Progenitor cell of endocrine pancreas (in vitro differentiated cells): ENCODE results near the gene ENHO. TPM values are rescaled to one million over a fixed set of nuclear protein-coding genes. Genes with fewer than 3 reads are reported as not detected.
"Not testable (repeated sequence)": the region's sequence is repeated elsewhere in the genome, so short reads cannot be mapped to it uniquely, and the experiment has no call there.

ENCODE experiments used
- DNase-seq: peaks from one replicate; pipeline ENCODE4 v3.0.0; 2021; ENCODE audit warnings: low spot score; ENCODE audit not compliant: unreplicated experiment
- H3K27ac Mint-ChIP-seq: 2 replicates; pipeline ENCODE4 v1.8.0; 2021; ENCODE audit warnings: mild to moderate bottlenecking, moderate library complexity, mixed read lengths
- H3K27me3 Mint-ChIP-seq: 2 replicates; pipeline ENCODE4 v1.8.0; 2021; ENCODE audit warnings: mixed read lengths
- H3K36me3 Mint-ChIP-seq: 2 replicates; pipeline ENCODE4 v1.8.0; 2022; ENCODE audit warnings: mixed read lengths; ENCODE audit not compliant: insufficient read depth
- H3K4me1 Mint-ChIP-seq: 2 replicates; pipeline ENCODE4 v1.8.0; 2021; ENCODE audit warnings: low read depth, mixed read lengths
- H3K4me3 Mint-ChIP-seq: 2 replicates; pipeline ENCODE4 v1.8.0; 2021; ENCODE audit warnings: low read depth, mild to moderate bottlenecking, moderate library complexity, mixed read lengths
- H3K9me3 Mint-ChIP-seq: 2 replicates; pipeline ENCODE4 v1.8.0; 2021; ENCODE audit warnings: low read depth, mixed read lengths
- CTCF ChIP-seq: fragments of 200-600 bp; sonication (generic); IDR thresholded peaks from one replicate; pipeline ENCODE4 v1.5.0; 2021; ENCODE audit warnings: antibody characterized with exemption, mild to moderate bottlenecking; ENCODE audit not compliant: unreplicated experiment
- total RNA-seq: library from RNA; stranded (reverse); gene quantifications from 2 replicates; pipeline ENCODE4 v1.2.1, GENCODE V29; 2021

ENHO gene
- total RNA-seq, 1 donor from 2014 or later, result 4.0 TPM

GRCh38 chr9:34490360-34490759 lies 32.4 kb downstream of the ENHO start:
- TF ChIP-seq CTCF, result no peak
- Mint-ChIP-seq H3K4me1 (no peaks in the 10 kb centered on the region), H3K27ac (no peak overlapping the region), H3K36me3 (no peaks in the 10 kb centered on the region), H3K27me3 (peaks cover 29% of the 10 kb centered on the region), H3K9me3 (no peaks in the 10 kb centered on the region), H3K4me3 (no peak overlapping the region)
- no peak for DNase-seq

GRCh38 chr9:34486572-34486971 lies 36.2 kb downstream of the ENHO start:
- no peaks in the 10 kb centered on the region for H3K4me1 Mint-ChIP-seq
- no peak for TF ChIP-seq CTCF
- H3K27me3 Mint-ChIP-seq, result peaks cover 18% of the 10 kb centered on the region
- peaks cover 2% of the 10 kb centered on the region for H3K9me3 Mint-ChIP-seq
- H3K36me3 Mint-ChIP-seq, result no peaks in the 10 kb centered on the region
- DNase-seq, result no peak
- no peak overlapping the region for H3K27ac Mint-ChIP-seq
- H3K4me3 Mint-ChIP-seq, result no peak overlapping the region

GRCh38 chr9:34485822-34486221 lies 37.0 kb downstream of the ENHO start:
- Mint-ChIP-seq H3K4me1 (no peaks in the 10 kb centered on the region), H3K27ac (no peak overlapping the region), H3K36me3 (no peaks in the 10 kb centered on the region), H3K9me3 (peaks cover 4% of the 10 kb centered on the region), H3K27me3 (peaks cover 14% of the 10 kb centered on the region), H3K4me3 (no peak overlapping the region)
- no peak for TF ChIP-seq CTCF
- no peak for DNase-seq

DNA sequence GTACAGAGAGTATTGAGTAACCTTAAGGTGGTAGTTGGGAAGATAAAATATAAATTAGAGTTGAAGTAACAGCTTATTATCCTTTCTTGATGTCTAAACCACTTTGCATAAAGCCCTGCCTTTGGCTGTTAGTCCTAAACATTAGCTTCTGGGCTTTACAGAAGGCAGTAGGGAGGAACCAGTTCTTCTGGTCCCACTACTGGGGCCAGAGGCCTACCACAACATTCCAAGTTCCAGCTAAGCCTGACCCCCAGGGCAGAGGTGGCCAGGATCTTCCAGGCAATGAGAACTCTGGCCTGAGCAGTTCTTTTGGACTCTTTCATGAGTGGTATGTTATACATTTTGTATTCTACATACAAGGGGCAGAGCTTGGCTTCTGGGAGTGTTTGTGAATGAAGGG lies 38.1 kb downstream of the ENHO start:
- no peaks in the 10 kb centered on the region for H3K4me1 Mint-ChIP-seq
- TF ChIP-seq CTCF, result no peak
- H3K27ac Mint-ChIP-seq, result no peak overlapping the region
- DNase-seq, result no peak
- H3K4me3 Mint-ChIP-seq, result no peak overlapping the region
- peaks cover 14% of the 10 kb centered on the region for H3K27me3 Mint-ChIP-seq
- H3K36me3 Mint-ChIP-seq, result no peaks in the 10 kb centered on the region
- H3K9me3 Mint-ChIP-seq, result peaks cover 4% of the 10 kb centered on the region

- not testable (repeated sequence) for H3K4me3 Mint-ChIP-seq, H3K27me3 Mint-ChIP-seq, H3K9me3 Mint-ChIP-seq, H3K36me3 Mint-ChIP-seq, H3K4me1 Mint-ChIP-seq, H3K27ac Mint-ChIP-seq, DNase-seq
These were observed 40.0 kb downstream of the ENHO start for GRCh38 chr9:34482746-34483145.

GRCh38 chr9:34481620-34482019 lies 41.2 kb downstream of the ENHO start:
- DNase-seq, H3K9me3 Mint-ChIP-seq, H3K4me1 Mint-ChIP-seq, H3K4me3 Mint-ChIP-seq, H3K36me3 Mint-ChIP-seq, H3K27me3 Mint-ChIP-seq: not testable (repeated sequence)
- H3K27ac Mint-ChIP-seq, result peak overlapping the region; percentile 8
